ENCODE data around the gene NXNL1.

- TF ChIP-seq FOXK1 (CRISPR knock-in tag; IDR thresholded peaks at IDR 0.05; ENCODE audit: borderline replicate concordance, low read depth): no peak
- no peak for TF ChIP-seq ZNF549 (CRISPR knock-in tag; IDR thresholded peaks at IDR 0.05)
- TF ChIP-seq CHD2 (IDR thresholded peaks at IDR 0.05; ENCODE audit: low read depth, low read length): no peak
- no peak for TF ChIP-seq ARNTL (CRISPR knock-in tag; IDR thresholded peaks at IDR 0.05)
- TF ChIP-seq ZNF746 (CRISPR knock-in tag; IDR thresholded peaks at IDR 0.05): no peak
- TF ChIP-seq, protein P1, sequence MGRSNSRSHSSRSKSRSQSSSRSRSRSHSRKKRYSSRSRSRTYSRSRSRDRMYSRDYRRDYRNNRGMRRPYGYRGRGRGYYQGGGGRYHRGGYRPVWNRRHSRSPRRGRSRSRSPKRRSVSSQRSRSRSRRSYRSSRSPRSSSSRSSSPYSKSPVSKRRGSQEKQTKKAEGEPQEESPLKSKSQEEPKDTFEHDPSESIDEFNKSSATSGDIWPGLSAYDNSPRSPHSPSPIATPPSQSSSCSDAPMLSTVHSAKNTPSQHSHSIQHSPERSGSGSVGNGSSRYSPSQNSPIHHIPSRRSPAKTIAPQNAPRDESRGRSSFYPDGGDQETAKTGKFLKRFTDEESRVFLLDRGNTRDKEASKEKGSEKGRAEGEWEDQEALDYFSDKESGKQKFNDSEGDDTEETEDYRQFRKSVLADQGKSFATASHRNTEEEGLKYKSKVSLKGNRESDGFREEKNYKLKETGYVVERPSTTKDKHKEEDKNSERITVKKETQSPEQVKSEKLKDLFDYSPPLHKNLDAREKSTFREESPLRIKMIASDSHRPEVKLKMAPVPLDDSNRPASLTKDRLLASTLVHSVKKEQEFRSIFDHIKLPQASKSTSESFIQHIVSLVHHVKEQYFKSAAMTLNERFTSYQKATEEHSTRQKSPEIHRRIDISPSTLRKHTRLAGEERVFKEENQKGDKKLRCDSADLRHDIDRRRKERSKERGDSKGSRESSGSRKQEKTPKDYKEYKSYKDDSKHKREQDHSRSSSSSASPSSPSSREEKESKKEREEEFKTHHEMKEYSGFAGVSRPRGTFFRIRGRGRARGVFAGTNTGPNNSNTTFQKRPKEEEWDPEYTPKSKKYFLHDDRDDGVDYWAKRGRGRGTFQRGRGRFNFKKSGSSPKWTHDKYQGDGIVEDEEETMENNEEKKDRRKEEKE (IDR thresholded peaks at IDR 0.05): no peak
- TF ChIP-seq POLR2AphosphoS5 (IDR thresholded peaks at IDR 0.05; ENCODE audit: low read depth, low read length): no peak
- no peak for TF ChIP-seq CEBPG (CRISPR knock-in tag; IDR thresholded peaks at IDR 0.05)
- no peak for TF ChIP-seq CBX5 (CRISPR knock-in tag; IDR thresholded peaks at IDR 0.05; ENCODE audit: borderline replicate concordance)
- TF ChIP-seq EED (CRISPR knock-in tag; IDR thresholded peaks at IDR 0.05): no peak
- no peak for TF ChIP-seq ZBTB21 (CRISPR knock-in tag; IDR thresholded peaks at IDR 0.05)
- TF ChIP-seq, protein P2, sequence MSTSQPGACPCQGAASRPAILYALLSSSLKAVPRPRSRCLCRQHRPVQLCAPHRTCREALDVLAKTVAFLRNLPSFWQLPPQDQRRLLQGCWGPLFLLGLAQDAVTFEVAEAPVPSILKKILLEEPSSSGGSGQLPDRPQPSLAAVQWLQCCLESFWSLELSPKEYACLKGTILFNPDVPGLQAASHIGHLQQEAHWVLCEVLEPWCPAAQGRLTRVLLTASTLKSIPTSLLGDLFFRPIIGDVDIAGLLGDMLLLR (CRISPR knock-in tag; IDR thresholded peaks at IDR 0.05): no peak
- no peak for TF ChIP-seq ZNF510 (CRISPR knock-in tag; IDR thresholded peaks at IDR 0.05; ENCODE audit: low read depth)
These were observed 36.5 kb upstream of the NXNL1 start for GRCh38 chr19:17497149-17497798.

All from HepG2 (cell line).